ENCODE data around the gene OGG1. TPM values are rescaled to one million over a fixed set of nuclear protein-coding genes. Genes with fewer than 3 reads are reported as not detected.
A peak's percentile ranks its signal among the peaks of the same experiment; 100 is the strongest.

Gene OGG1
- 10 to 100 TPM; 27.0 to 30.0 TPM for total RNA-seq

DNA sequence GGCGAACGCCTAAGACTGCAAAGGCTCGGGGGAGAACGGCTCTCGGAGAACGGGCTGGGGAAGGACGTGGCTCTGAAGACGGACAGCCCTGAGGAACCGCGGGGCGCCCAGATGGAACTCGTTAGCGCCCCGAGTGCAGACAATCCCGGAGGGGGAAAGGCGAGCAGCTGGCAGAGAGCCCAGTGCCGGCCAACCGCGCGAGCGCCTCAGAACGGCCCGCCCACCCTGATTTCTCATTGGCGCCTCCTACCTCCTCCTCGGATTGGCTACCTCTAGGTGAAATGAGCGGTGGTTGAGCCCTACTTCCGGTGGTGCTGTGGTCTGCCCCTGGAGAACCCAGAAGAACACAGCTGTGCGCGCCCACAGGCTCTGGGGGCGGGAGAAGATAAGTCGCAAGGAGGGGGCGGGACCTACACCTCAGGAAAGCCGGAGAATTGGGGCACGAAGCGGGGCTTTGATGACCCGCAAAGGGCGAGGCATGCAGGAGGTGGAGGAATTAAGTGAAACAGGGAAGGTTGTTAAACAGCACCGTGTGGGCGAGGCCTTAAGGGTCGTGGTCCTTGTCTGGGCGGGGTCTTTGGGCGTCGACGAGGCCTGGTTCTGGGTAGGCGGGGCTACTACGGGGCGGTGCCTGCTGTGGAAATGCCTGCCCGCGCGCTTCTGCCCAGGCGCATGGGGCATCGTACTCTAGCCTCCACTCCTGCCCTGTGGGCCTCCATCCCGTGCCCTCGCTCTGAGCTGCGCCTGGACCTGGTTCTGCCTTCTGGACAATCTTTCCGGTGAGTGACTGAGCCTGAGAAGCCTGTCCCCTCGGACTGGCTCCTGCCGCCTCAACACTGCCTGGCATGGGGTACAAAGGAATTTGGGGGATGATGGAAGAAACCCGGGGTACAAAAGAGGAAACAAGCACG, at the start of gene OGG1:
Gene OGG1, plus strand, starts transcription at position 308 of the 911 bp plus-strand sequence. Its CDS starts 335 bp downstream, at position 643.
- H3K4me1 Mint-ChIP-seq = peaks cover 35% of the 10 kb centered on the region
- peak within 1 kb of the TSS; percentile 94 for H3K27ac Mint-ChIP-seq
- H3K27me3 Mint-ChIP-seq = no peaks in the 10 kb centered on the region
- H3K4me3 Mint-ChIP-seq = peak within 1 kb of the TSS; percentile 98
- DNase-seq = peak; percentile 95
- peaks cover 51% of the 10 kb centered on the region for H3K36me3 Mint-ChIP-seq
- H3K9me3 Mint-ChIP-seq = no peaks in the 10 kb centered on the region

DNA sequence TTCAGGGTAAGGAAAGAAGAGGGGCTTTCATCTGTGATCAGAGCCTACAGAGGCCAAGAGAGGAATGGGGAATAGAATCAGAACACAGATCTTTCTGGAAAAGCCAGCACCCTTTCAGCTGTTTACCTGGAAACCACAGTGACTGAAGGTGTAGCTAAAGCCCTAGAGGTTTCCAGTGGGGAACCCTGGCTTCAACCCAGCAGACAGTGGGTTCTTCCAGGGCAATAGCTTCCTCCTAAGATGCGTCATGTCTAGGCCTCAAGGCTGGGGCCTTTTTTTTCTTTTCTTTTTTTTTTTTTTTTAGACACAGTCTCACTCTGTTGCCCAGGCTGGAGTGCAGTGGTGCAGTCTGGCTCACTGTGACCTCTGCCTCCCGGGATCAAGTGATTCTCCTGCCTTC, 49.2 kb upstream of the OGG1 start:
- Mint-ChIP-seq H3K4me3 (no peak overlapping the region), H3K9me3 (no peaks in the 10 kb centered on the region), H3K36me3 (peaks cover 19% of the 10 kb centered on the region), H3K27ac (no peak overlapping the region), H3K4me1 (peaks cover 2% of the 10 kb centered on the region), H3K27me3 (peaks cover 23% of the 10 kb centered on the region)
- DNase-seq = no peak

DNA sequence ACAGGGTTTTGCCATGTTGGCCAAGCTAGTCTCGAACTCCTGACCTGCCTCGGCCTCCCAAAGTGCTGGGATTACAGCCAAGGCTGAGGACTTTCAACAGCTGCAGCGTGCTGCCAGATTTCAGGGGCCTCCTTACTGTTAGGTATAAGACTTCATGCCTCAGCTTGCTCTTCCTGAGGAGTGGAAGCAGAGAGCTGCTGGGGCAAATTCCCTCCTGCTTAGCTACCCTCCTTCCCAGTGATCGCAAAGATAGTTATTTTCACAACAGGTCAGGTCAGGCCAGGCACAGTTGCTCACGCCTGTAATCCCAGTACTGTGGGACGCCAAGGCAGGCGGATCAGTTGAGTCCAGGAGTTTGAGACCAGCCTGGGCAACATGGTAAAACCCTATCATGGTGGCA, 48.7 kb upstream of the OGG1 start:
- Mint-ChIP-seq H3K36me3 (peaks cover 19% of the 10 kb centered on the region), H3K4me1 (peaks cover 2% of the 10 kb centered on the region)

DNA sequence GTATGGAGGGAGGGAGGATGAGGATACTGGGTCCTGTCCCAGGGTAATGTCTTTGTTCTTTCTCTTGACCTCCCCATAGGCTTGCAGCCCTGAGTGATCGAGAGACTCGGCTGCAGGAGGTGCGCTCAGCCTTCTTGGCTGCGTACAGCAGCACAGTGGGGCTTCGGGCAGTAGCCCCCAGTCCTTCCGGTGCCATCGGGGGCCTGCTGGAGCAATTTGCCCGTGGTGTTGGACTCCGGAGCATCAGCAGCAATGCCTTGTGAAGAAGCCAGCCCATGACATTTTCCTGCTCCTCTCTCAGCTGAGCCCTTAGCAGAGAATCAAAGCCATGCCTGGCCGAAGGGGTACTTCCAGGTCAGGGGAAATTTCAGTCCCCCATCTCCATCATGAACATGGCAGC, 48.0 kb upstream of the OGG1 start:
- Mint-ChIP-seq H3K4me3 (no peak overlapping the region), H3K27me3 (peaks cover 31% of the 10 kb centered on the region), H3K27ac (no peak overlapping the region), H3K9me3 (no peaks in the 10 kb centered on the region), H3K4me1 (peaks cover 2% of the 10 kb centered on the region), H3K36me3 (peaks cover 19% of the 10 kb centered on the region)
- no peak for DNase-seq

More for the DNA sequence above, 48.7 kb upstream of the OGG1 start:
- DNase-seq = no peak
- H3K27ac Mint-ChIP-seq = no peak overlapping the region
- H3K27me3 Mint-ChIP-seq = peaks cover 27% of the 10 kb centered on the region
- no peaks in the 10 kb centered on the region for H3K9me3 Mint-ChIP-seq
- no peak overlapping the region for H3K4me3 Mint-ChIP-seq

DNA sequence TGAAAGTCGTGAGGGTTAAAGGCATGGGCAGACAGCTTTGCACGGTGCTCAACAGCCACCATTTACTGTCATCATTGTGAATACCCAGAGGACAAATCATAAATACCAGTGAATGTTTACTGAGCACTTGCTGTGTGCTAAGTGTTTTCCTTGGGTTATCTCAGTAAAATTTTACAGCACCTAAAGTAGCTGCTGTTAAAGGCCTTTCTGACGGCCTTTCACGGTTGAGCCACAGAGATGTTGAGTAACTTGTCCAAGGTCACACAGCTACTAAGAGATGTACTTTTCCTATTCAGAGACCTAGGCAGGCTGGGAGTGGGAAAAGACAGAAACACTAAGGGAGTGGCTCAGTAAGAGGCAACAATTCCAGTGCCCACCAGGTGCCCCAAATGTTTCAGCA, 46.5 kb upstream of the OGG1 start:
- no peaks in the 10 kb centered on the region for H3K9me3 Mint-ChIP-seq
- peaks cover 31% of the 10 kb centered on the region for H3K27me3 Mint-ChIP-seq
- H3K36me3 Mint-ChIP-seq = peaks cover 19% of the 10 kb centered on the region
- no peak for DNase-seq
- no peak overlapping the region for H3K27ac Mint-ChIP-seq
- H3K4me1 Mint-ChIP-seq = peaks cover 2% of the 10 kb centered on the region
- H3K4me3 Mint-ChIP-seq = no peak overlapping the region

GRCh38 chr3:9703736-9704346, 45.9 kb upstream of the OGG1 start, which contains the start of gene CPNE9:
Gene CPNE9, plus strand, starts transcription at chr3:9703833. Its CDS starts 164 bp downstream, at chr3:9703997.
- no peaks in the 10 kb centered on the region for H3K9me3 Mint-ChIP-seq

GRCh38 chr3:9704347-9705322, 45.1 kb upstream of the OGG1 start:
- H3K36me3 Mint-ChIP-seq = peaks cover 19% of the 10 kb centered on the region
- DNase-seq = peak; percentile 15

More at GRCh38 chr3:9703736-9704346, 45.9 kb upstream of the OGG1 start, which contains the start of gene CPNE9:
- peak within 1 kb of the TSS; percentile 11 for H3K4me3 Mint-ChIP-seq
- H3K4me1 Mint-ChIP-seq = peaks cover 2% of the 10 kb centered on the region
- no peak within 1 kb of the TSS for H3K27ac Mint-ChIP-seq
- peak; percentile 4 for DNase-seq
- H3K27me3 Mint-ChIP-seq = peaks cover 31% of the 10 kb centered on the region
- H3K36me3 Mint-ChIP-seq = peaks cover 19% of the 10 kb centered on the region

DNA sequence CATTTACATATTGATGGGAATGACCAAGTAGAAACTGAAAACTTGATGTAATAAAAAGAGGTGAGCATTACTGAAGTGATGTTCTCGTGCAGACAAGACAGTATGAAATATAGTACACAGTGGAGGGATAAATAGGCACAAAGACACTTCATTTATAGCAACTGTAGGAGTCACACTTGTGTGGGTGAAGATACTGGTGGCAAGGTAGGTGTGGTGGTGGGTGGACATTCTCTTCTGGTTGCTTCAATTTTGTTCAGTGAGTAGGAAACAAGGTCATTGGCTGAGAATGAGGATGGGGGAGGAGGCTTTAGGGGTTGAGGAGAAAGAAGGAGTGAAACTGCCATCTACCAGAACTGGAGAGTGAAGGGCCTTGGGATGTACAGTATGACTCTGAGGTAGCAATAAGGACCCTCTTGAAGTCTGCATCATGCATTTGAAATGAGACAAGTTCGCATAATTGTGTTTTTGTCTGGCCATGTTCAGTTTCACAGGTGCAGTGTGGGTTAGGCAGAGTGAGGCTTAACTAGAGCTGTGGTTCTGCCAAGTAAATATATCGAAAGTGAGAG, 39.5 kb upstream of the OGG1 start:
- no peak overlapping the region for H3K4me3 Mint-ChIP-seq
- no peak overlapping the region for H3K27ac Mint-ChIP-seq
- H3K9me3 Mint-ChIP-seq = no peaks in the 10 kb centered on the region
- H3K4me1 Mint-ChIP-seq = no peaks in the 10 kb centered on the region
- H3K36me3 Mint-ChIP-seq = no peaks in the 10 kb centered on the region
- no peak for DNase-seq
- H3K27me3 Mint-ChIP-seq = peaks cover 11% of the 10 kb centered on the region

More at GRCh38 chr3:9704347-9705322, 45.1 kb upstream of the OGG1 start:
- Mint-ChIP-seq H3K27me3 (peaks cover 31% of the 10 kb centered on the region), H3K27ac (no peak overlapping the region), H3K4me3 (peak overlapping the region; percentile 45), H3K9me3 (no peaks in the 10 kb centered on the region), H3K4me1 (peaks cover 2% of the 10 kb centered on the region)

DNA sequence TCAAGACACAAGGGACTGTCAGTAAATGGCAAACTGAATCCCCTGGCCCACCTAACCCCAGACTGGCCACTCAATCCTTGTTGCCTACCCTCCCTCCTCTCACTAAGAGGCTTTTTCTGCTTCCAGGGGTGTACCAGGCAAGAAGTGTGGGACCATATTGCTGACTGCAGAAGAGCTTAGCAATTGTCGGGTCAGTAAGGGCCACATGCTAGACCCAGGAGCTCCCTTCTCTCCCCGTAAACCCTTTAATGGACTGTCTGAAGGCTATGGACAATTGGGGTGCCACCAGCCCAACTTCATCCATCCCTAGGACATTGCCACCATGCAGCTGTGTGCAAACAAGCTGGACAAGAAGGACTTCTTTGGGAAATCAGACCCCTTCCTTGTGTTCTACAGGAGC, 37.3 kb upstream of the OGG1 start:
- H3K4me3 Mint-ChIP-seq = no peak overlapping the region
- no peaks in the 10 kb centered on the region for H3K36me3 Mint-ChIP-seq
- no peaks in the 10 kb centered on the region for H3K27me3 Mint-ChIP-seq
- no peaks in the 10 kb centered on the region for H3K4me1 Mint-ChIP-seq
- H3K9me3 Mint-ChIP-seq = no peaks in the 10 kb centered on the region
- DNase-seq = no peak
- H3K27ac Mint-ChIP-seq = no peak overlapping the region

- H3K4me1 Mint-ChIP-seq = no peaks in the 10 kb centered on the region
- H3K9me3 Mint-ChIP-seq = no peaks in the 10 kb centered on the region
- H3K27me3 Mint-ChIP-seq = no peaks in the 10 kb centered on the region
- no peak overlapping the region for H3K27ac Mint-ChIP-seq
- DNase-seq = no peak
- H3K4me3 Mint-ChIP-seq = no peak overlapping the region
- no peaks in the 10 kb centered on the region for H3K36me3 Mint-ChIP-seq
These were observed 36.6 kb upstream of the OGG1 start for GRCh38 chr3:9713142-9713541.

DNA sequence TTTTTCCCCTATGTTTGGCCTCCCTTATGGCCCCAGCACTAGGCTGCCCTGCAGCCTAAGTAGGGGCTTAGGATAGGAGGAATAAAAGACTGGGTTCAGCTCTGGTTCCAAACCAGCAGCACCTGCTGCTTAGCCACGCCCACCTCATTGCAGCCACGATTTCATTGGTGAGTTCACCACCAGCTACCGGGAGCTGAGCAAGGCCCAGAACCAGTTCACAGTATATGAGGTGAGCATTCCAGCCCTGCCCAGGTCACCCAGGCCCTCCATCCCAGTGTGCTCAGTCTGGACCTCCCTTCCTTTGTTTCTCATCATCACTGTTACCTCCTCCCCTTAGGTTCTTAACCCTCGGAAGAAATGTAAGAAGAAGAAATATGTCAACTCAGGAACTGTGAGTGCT, 34.6 kb upstream of the OGG1 start:
- Mint-ChIP-seq H3K4me3 (no peak overlapping the region), H3K36me3 (no peaks in the 10 kb centered on the region), H3K27ac (no peak overlapping the region), H3K4me1 (no peaks in the 10 kb centered on the region), H3K27me3 (no peaks in the 10 kb centered on the region), H3K9me3 (no peaks in the 10 kb centered on the region)
- DNase-seq = no peak

DNA sequence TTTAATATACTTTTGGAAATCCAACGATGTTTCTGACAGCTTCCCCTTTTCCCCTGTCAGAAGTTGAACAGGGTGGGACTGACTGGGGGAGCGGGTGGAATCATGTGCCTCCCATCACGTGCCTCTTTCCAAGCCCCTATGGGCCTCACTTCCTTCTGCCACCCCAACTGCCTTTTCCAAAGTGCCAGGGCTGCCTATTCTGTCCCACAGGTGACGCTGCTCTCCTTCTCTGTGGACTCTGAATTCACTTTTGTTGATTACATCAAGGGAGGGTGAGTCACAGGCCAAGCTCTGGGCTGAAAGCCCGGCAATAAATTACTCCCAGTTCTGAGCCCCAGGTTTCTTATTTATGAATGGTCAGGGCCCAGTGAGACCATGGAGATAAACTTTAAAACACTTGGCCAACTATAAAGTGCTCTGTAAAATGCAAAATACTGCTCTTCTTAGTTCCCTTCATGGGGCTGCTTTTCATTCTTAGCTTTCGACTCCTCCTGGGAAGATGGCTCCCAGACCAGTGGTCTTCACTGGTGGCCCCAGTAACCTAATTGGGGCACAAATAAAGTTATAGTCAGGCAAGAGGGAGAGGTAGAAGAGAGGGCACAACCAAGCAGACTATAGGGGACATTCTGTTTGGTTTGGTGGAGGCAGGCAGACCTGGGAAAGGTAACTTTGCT, 33.9 kb upstream of the OGG1 start:
- H3K4me3 Mint-ChIP-seq = no peak overlapping the region
- H3K4me1 Mint-ChIP-seq = no peaks in the 10 kb centered on the region
- H3K27ac Mint-ChIP-seq = no peak overlapping the region
- peak; percentile 36 for DNase-seq
- H3K36me3 Mint-ChIP-seq = no peaks in the 10 kb centered on the region
- no peaks in the 10 kb centered on the region for H3K9me3 Mint-ChIP-seq
- no peaks in the 10 kb centered on the region for H3K27me3 Mint-ChIP-seq

- H3K27ac Mint-ChIP-seq = no peak overlapping the region
- H3K36me3 Mint-ChIP-seq = no peaks in the 10 kb centered on the region
- no peak overlapping the region for H3K4me3 Mint-ChIP-seq
- no peak for DNase-seq
- H3K4me1 Mint-ChIP-seq = no peaks in the 10 kb centered on the region
- no peaks in the 10 kb centered on the region for H3K9me3 Mint-ChIP-seq
- no peaks in the 10 kb centered on the region for H3K27me3 Mint-ChIP-seq
These were observed 32.8 kb upstream of the OGG1 start for GRCh38 chr3:9716801-9717555.

Data from activated naive CD8-positive, alpha-beta T cell treated with anti-CD3 and anti-CD28 coated beads for 36 hours (primary cell).